Stimulated activated CD4-positive, alpha-beta T cell treated with anti-CD3 and anti-CD28 coated beads, Interleukin-1b, Interleukin-23, amount 100 ng/mL, for 48 hours (primary cell): ENCODE measurements around the gene GNAT1.

ENCODE experiments used
- DNase-seq: peaks from one replicate; pipeline ENCODE4 v3.0.0-alpha.2; 2020

Gene GNAT1

DNA sequence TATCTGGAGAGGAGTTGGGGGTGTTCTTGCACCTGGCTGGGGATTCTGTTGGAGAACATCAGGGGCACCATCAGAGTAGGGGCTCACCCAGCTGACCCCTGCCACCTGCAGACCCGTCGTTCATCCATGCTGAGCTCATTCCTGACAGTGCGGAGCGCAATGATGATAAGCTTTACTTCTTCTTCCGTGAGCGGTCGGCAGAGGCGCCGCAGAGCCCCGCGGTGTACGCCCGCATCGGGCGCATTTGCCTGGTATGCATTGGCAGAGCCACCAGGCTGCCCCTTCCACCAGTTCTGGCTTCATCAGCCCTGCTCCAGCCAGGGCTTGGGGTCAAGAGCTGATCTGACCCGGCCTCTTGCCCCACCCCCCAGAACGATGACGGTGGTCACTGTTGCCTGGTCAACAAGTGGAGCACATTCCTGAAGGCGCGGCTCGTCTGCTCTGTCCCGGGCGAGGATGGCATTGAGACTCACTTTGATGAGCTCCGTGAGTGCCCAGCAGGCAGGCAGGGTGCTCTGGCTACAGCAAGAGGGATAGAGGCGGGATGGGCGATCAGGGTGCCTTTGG is 8.8 kb upstream of the GNAT1 start:
- no peak for DNase-seq

DNA sequence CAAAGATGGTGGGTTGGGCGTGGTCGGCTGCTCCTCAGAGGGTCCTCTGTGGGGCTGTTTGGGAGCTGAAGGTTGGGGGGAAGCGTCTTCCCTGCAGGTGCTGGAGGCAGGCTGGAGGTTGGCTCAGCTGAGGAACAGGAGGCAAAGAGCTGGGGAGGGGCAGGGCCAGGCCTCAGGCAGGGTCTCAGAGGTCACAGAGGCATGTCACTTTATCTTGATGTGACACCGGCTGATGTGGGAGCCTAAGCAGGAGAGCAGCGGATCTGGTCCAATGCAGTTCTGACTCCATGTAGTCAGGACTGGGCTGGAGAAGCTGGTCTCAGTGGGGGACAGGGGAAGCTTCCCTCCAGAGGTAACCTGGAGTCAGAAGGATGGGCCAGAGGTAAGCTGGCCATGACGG is 7.7 kb upstream of the GNAT1 start:
- DNase-seq: no peak

DNA sequence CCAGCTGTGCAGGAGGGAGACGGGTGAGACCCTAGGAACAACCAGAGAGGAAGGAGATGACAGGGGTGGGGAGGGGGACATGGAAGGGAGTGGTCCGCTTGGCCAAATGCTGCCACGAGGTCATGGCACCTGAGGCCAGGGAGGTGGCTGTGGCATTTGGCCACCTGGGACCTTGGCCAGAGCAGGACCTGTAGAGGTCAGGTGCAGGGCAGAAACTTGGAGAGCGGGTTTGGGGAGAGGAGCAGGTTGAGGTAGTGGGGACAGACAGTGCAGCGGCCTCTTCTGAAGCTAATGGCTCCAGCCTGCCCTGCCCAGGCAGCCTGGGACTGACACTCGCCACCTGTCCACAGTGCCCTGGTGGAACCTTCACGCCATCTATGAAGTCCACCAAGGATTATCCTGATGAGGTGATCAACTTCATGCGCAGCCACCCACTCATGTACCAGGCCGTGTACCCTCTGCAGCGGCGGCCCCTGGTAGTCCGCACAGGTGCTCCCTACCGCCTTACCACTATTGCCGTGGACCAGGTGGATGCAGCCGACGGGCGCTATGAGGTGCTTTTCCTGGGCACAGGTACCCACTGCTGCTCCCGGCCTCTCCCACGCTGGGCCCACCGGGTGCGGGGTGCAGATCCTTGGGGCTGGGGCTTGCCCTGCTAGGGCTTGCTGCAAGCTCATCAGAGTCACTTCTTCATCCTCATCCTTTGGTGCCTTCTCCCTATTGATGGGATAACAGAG is 7.0 kb upstream of the GNAT1 start:
- DNase-seq: no peak

DNA sequence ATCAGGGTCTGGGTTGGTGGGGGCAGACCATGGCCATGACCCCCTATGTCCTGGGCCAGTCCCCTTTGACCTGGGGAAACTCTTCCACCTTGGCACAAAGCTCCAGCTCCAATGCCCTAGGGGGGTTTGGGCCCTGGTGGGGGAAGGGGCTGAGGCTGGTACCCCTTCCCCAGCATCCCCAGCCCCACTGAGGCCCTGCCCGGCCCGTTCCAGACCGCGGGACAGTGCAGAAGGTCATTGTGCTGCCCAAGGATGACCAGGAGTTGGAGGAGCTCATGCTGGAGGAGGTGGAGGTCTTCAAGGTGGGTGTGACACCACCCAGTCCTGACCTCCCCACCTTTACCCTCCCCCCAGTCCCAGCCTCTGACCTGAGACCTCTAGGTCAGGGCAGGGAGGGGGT is 6.2 kb upstream of the GNAT1 start:
- no peak for DNase-seq

DNA sequence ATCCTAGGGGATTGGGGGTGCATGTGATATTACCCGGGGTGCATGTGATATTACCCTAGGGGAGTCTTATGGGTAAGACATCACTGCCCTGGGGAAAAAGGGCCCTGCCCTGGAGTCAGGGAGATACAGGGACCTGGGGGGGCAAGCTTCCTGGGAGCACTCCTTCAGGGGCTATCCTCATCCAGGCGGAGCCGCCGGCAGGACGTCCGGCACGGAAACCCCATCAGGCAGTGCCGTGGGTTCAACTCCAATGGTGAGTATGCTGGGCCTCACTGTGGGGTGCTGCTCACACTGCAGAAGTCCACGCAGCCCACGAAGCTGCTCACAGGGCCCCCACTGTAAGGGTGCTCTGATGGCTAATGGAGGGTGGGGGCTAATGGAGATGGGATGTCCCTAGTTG is 5.3 kb upstream of the GNAT1 start:
- DNase-seq: no peak

DNA sequence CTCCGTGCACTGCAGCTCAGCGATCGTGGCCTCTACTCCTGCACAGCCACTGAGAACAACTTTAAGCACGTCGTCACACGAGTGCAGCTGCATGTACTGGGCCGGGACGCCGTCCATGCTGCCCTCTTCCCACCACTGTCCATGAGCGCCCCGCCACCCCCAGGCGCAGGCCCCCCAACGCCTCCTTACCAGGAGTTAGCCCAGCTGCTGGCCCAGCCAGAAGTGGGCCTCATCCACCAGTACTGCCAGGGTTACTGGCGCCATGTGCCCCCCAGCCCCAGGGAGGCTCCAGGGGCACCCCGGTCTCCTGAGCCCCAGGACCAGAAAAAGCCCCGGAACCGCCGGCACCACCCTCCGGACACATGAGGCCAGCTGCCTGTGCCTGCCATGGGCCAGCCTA is 3.7 kb upstream of the GNAT1 start:
- no peak for DNase-seq

DNA sequence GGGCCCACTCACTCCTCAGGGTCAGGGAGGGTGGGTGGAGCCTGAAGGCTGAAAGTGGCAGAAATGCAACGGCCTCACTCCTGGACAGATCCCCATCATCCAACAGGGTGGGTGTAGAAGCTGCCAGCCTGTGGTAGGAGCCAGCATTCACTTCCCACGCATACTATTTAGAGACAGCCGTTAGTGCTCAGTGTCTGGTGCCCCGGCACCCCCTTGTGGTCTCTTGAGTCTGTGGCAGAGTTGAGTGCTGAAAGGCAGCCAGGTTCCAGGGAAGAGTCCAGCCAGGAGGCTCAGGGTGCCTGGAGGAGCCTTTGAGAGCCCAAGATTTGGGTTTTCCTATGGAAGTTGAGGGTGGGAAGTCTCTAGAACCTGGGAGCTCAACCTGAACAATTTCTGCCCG is 2.1 kb upstream of the GNAT1 start:
- peak; percentile 43 for DNase-seq

DNA sequence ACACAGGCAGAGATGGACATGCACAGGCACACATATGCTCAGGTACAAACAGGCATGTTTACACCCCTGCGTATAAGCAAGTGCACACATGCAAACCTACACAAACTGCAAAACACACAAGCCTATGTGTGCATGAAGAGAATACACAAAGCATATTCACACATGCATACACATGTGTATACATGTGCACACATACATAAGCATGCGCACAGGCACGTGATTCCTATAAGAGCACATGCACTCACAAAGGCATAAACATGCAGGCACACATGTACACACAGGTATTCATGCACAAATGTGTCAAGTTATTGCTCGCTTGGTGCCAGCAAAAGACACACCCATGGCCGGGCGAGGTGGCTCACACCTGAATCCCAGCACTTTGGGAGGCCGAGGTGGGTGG is 1.4 kb upstream of the GNAT1 start:
- DNase-seq: no peak

DNA sequence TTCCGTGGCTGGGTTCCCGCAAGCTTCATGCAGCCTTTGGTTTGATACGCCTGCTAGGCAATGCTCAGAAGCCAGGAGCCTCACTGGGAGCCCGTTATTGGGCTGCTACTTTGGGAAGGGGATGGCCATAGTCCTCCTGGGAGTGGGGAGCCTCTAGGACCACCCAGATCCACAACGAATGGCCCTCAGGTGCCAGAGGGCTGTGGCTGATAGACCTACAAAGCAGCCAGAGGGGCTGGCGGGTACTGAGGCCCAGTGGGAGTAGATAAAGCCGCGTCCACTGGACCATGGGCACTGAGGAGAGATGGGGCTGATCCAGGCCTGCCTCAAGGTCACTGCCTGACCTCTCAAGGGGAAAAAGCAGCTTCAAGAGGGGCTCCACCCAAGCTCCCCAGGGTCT is 714 bp downstream of the GNAT1 start:
- DNase-seq: no peak

DNA sequence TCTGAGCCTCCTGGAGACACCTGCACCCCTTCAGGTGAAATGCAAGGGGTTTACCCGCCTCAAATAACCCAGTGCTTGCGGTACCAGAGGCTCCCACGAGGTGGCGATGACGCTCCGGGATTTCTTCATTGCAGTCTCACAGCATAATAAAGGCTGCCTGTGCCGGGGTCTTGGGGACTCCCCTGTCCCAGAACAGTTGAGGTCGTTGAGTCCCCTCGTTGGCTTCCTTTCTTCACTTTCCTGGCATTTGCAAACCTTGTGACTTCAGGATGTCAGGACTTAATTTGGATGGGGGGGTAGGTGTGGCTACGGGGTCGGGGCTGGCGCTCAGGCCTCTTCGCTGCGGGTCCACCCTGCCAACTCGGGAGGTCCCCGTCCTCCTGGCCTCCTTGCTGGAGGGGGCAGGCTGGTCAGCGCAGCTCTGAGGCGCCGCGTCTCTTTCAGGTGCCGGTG is 1.3 kb downstream of the GNAT1 start:
- peak; percentile 80 for DNase-seq

DNA sequence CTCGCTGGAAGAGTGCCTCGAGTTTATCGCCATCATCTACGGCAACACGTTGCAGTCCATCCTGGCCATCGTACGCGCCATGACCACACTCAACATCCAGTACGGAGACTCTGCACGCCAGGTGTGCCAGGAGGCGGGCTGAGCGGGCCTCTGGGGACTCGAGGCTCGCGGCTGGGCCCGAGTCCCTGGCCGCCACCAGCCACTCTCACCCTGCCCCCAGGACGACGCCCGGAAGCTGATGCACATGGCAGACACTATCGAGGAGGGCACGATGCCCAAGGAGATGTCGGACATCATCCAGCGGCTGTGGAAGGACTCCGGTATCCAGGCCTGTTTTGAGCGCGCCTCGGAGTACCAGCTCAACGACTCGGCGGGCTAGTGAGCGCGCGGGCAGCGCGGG is 1.9 kb downstream of the GNAT1 start:
- no peak for DNase-seq

DNA sequence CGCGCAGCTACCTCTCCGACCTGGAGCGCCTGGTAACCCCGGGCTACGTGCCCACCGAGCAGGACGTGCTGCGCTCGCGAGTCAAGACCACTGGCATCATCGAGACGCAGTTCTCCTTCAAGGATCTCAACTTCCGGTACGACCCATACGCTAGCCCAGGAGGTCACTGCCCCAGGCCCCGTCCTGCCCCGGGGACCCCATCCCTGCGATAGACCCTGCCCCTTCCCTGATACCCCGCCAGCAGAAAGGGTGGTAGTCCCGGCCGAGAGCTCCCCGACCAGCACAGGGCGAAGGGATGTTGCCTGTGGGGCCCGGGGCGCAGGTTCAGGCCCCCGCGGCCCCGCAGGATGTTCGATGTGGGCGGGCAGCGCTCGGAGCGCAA is 2.3 kb downstream of the GNAT1 start:
- no peak for DNase-seq

DNA sequence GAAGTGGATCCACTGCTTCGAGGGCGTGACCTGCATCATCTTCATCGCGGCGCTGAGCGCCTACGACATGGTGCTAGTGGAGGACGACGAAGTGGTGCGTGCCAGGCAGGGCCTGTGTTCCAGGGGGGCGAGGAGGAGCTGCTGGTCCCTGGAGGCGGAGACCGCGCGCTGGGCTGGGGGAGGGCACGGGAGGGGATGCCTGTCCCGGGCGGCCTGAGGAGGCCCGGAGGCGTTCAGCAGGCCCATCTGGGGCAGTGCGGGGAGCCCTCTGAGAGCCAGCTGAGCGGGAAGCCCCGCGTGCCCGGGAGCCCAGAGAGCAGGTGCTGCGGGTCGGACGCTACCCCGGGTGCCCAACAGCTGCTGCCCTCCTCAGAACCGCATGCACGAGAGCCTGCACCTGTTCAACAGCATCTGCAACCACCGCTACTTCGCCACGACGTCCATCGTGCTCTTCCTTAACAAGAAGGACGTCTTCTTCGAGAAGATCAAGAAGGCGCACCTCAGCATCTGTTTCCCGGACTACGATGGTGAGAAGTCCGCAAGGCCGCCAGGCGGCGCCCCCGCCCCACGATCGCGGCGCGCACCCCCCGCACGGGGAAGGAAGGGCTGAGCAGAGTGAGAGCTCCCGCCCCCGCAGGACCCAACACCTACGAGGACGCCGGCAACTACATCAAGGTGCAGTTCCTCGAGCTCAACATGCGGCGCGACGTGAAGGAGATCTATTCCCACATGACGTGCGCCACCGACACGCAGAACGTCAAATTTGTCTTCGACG is 2.9 kb downstream of the GNAT1 start:
- DNase-seq: peak; percentile 77

DNA sequence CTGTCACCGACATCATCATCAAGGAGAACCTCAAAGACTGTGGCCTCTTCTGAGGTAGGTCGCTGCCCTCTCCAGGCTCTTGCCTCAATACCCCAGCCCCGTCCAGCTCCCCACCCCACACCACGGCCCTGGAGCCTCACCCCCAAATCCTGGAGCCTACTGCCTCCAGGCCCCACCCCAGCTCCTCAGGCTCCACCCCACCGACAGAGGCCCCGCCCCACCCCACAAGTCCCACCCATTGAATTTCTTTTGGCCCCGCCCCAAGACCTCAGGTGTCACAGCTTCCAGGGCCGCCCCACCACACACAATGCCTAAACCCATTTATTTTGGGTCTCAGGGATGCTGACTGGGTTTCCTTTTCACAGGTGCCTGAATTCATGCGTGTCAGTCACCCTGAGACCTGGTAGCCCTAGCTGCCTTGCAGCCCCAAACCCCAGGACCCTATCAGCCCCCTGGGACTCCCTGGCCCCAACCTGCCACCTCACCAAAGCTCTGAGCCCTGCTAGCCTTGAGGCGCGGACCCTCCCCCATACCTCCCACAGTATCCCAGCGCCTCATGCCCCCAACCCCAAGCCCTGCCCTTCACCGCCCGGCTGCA is 3.6 kb downstream of the GNAT1 start:
- peak; percentile 35 for DNase-seq

DNA sequence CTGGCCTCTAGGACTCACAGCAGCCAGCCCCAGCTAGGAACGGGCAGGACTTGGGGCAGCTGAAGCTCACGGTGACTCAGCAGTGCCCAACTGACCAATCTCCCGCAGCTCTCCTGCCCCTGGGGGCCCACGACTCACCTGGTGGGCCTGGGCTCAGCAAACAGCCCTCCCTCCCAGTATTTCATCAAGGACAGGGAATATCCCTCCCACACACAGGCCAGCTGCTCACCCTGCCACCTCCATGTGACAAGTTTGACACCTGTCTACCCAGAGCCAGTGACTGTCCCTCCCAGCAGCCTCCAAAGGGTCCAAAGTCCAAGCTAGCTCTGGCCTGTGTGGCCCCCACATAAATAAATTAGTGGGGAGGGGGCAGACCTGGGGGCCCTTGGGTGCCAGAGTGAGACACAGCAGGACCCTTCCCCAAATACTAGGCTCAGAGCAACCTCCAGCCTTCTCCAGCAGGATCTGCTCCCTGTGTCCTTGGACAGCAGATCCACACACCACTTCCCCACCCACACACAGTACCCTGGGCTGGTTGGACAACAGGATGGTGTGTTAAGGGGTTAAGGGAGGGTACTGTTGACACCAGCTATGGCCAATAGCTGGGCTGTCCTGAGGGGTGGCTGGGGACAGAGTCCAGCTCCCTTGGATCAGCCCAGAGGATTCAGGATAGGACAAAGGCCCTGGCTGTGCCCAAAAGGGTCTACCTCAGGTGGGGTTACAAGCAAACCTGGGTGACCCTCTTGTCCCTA is 4.3 kb downstream of the GNAT1 start:
- no peak for DNase-seq

DNA sequence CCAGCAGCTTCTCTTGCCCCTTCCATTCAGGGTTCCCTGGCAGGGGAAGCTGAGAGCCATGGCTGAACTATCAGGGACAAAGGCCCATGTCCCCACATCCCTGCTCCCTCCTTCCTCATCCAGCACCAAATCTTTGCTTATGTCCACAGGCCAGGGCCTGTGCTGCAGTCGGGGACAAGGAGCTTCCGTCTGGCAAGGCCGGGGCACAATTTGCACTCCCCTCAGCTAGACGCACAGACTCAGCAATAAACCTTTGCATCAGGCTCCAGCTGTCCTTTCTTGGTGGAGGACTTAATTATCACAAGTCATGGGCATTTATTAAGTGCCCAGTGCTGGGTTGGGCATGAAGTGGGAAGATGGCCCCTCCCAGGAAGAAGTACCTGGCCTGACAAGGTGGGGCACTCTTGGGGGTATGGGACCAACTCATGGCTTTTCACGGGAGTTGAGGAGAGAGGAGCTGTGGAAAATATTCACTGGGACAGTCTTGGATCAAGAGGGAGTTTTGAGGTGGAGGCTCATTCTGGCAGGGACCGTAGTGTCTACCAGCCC is 4.9 kb downstream of the GNAT1 start:
- DNase-seq: no peak

DNA sequence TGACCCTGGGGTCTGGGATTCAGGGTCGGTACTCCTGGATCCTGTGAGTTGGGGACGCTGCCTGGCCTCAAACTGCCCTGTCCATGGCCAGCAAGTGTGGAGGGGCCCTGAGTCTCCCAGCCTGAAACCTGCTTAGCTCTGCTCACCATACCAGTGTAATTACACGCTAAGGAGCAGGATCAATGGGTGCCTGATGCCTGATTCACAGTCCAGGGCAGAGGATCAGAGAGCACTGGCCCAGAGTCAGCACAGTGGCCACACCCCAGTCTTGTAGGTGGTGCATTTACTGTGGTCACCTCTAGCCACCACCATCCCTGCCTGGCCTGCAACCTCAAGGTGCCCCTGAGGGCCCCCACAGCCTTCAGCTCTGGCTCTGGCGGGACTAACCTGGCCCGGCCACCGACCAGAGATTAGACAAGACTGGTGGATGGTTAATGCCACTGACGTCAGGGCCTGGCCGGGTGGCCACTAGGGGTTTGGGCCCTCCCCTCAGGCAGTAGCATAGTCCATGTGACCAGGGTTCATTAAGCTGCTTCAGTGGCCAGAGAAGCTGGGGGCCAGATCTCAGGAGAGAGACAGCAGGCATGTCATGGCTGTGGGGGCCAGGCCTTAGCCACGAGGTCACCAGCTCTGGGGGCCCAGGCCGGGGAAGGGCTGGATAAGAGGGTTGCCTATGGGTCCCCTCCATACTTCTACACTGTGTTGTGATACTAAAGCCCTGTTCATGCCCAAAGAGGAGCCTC is 10.3 kb downstream of the GNAT1 start:
- DNase-seq: no peak

DNA sequence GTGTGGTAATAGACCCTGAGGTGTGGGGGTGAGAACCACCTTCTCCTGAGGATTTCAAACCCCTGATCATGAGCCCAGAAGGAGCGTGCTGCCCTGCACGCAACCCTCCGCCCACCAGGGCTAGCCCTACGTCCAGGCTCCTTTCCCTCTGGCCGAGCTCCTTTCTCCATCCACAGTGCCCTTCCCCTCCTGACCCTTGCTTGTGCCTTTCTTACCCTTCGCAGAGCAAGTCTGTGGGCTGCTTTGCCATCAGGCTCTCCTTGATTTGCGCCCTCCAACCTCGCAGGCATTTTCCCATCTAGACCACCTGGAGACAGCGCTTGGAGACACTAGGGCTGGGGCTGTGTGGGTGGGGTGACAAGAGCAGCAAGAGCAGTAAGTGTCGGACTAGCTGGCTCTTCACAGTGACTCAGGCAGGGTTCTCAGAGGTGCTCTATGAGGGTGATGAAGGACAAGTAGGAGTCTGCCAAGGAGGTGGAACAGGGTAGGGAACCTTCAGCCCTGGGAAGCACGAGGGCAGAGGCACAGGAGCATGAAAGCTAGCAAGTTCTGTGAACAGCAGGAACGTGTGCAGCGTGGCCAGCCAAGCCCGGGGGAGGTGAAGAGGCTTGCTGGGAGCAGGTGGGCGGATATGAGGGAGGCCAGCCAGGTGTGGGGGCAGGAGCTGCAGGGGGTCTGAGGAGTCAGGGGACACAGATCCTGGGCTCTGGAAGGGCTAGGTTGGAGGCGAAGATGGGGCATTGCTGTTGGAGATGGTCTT is 11.1 kb downstream of the GNAT1 start:
- DNase-seq: no peak

DNA sequence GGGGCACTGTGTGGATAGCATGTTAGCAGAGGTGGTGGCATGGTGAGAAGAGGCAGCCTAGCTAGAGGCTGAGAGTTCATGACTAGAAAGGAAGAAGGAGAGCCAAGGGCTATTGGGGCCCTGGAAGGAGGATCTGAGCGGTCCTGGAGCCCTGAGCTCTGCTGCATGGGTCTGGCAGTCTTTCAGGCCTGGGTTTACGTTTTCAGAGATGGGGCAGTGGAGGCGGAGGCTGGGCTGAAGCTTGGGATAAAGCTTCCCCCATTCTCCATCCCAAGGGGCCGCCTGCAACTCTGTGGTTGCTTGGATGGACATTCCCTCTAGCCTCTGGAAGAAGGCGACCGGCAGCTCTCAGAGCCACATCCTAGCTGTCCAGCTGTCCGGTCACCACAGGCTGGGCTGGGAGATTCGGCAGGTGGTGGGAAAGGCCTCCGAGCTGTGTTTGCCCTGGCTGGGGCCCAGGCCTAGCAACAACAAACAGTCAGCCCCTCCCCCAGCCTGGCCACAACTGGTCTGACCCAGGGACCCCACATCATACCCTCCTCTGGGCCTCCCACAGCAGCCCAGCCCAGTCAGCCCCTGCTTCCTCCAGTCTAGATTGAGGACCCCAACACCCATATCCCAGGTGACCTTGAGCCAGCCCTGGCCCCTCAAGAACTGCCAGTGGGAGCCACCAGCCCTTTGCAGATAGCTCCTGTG is 11.9 kb downstream of the GNAT1 start:
- DNase-seq: no peak
